NCI-H2227 (cell line): ENCODE results near the gene ABHD5.
"Not testable (repeated sequence)": the region's sequence is repeated elsewhere in the genome, so short reads cannot be mapped to it uniquely, and the experiment has no call there.

Source experiments
- DNase-seq: peaks from one replicate; lab custom pipeline; 2025; ENCODE audit not compliant: unreplicated experiment; lab: John Stamatoyannopoulos, UW

Gene ABHD5

DNA sequence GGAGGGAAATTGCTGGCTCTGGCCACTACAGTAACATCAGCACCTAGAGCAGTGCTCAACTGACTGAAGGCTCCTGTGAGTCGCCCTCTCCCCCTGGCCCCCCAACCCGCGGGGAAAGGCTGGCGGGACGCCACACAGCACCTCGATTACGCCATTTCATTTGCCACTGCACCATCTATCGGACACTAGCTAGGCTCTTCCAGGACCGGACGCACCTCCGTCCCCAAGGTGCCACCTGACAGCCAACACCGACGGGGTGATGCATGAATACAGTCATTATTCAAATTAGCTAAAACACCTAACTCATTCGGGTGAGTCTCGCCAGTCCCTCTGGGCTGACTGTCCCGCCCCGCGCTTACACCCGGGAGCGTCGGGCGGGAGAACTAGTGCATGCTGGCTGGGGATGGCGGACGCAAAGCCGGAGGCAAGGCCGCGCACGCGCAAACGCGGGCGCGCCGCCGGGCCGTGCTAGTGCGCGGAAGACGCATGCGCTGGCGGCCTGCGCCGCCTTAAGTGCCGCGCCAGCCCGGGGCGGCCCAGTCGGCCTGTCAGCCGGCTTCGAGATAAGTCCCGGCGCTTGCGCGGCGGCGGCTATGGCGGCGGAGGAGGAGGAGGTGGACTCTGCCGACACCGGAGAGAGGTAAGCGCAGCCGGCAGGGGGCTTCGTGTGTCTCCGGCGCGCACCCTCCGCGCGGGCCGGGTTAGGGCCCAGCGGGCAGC is at the start of gene ABHD5:
TSS of gene ABHD5 (plus strand) at position 539 of the 720 bp plus-strand sequence. CDS start at position 594, 55 bp downstream.
- DNase-seq = peak; percentile 94

DNA sequence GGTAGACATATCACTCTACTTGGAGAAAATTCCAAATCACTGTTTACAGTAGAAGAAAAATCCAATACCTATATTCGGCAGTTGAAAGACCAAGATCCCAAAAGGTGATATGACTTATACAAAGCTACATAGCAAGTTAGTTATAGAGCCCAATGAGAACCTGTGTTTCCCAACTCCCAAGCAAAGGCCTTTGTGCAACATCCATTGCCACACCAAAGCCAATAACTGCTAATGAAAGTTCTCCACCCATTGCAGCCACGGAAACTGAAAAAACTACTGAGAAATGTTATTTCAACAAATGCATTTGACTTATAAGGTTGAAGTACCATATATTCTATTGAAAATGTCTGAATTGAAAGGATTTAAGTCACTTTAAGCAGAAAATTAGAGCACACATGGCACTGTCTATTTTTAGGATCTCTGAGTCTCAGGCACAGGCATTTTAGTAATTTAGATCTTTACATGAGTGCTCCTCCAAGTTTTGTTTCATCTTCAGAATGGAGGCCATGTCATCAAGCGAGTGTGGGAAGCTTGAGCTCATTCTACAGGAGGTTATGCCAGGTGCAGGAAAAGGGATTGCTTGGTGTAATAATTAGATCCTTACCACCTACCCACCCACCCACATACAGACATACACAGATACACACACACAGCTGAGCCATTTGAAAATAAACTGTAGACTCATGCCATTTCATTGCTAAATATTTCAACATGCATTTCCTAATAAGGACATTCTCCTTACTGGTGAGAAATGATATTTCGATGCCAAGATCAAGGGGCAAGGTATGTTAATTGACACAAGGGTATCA is 49.2 kb upstream of the ABHD5 start:
- DNase-seq = no peak

DNA sequence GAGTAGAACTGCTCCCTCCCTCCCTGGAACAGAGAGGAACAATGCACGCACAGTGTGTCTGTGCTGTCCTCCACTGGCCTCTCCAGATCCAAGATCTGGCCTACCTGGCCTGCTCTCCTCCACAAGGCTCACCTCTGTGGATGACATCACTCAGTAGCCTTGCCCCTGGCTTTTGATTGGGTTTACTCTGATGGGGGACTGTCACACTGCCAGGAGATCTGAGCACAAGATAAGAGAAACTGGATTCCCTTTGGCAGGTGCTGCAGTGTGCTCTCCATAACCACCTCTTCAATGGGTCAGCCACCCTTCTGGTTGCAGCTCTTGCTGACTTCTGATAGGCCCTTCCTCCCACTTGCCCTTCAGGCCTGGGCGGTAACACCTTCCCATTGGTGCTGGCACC is 46.3 kb upstream of the ABHD5 start:
- DNase-seq = no peak

- DNase-seq = no peak
Measured at GRCh38 chr3:43647331-43648166, 43.2 kb upstream of the ABHD5 start.

GRCh38 chr3:43648957-43649356 is 41.8 kb upstream of the ABHD5 start:
- no peak for DNase-seq

GRCh38 chr3:43649365-43649968 is 41.3 kb upstream of the ABHD5 start:
- DNase-seq = no peak

DNA sequence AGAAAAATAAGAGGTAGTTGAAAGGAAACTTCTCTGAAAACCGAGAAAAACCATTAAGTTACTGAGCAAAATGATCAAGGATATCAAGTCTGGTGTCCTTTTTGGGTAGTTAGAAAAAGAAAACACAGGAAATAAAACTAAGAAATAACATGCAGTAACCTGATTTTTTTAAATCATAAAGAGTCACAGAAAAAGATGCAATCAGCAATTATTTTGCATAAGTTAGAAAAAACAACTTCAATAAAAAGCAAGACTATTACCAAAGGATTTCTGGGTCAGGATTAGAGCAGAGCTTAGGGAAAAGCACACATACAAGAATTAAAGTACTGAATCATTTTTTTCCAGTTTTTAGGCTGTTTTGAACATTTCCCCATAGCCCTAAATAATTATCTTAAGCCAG is 40.4 kb upstream of the ABHD5 start:
- no peak for DNase-seq

DNA sequence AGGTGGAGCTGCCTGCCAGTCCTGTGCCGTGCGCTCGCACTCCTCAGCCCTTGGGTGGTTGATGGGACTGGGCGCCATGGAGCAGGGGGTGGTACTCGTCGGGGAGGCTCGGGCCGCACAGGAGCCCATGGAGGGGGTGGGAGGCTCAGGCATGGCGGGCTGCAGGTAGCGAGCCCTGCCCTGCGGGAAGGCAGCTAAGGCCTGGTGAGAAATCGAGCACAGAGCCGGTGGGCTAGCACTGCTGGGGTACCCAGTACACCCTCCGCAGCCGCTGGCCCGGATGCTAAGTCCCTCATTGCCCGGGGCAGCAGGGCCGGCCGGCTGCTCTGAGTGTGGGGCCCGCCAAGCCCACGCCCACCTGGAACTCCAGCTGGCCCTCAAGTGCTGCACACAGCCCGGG is 34.3 kb upstream of the ABHD5 start:
- not testable (repeated sequence) for DNase-seq

DNA sequence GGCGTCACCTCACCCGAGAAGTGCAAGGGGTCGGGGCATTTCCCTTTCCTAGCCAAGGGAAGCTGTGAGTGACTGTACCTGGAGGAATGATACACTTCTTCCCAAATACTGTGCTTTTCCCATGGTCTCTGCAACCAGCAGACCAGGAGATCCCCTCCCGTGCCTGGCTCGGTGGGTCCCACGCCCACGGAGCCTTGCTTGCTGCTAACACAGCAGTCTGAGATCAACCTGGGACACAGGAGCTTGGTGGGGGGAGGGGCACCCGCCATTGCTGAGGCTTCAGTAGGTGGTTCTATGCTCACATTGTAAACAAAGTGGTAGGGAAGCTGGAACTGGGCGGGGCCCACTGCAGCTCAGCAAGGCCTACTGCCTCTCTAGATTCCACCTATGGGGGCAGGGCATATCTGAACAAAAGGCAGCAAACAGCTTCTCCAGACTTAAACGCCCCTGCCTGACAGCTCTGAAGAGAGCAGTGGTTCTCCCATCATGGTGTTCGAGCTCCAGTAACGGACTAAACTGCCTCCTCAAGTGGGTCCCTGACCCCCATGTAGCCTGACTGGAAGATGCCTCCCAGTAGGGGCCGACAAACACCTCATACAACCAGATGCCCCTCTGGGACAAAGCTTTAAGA is 31.4 kb upstream of the ABHD5 start:
- DNase-seq = no peak

- not testable (repeated sequence) for DNase-seq
Measured at GRCh38 chr3:43661376-43661775, 29.4 kb upstream of the ABHD5 start.

- DNase-seq = not testable (repeated sequence)
Measured at GRCh38 chr3:43665011-43665410, 25.7 kb upstream of the ABHD5 start.

GRCh38 chr3:43670635-43671522 is 19.9 kb upstream of the ABHD5 start:
- no peak for DNase-seq

GRCh38 chr3:43674345-43675085 is 16.2 kb upstream of the ABHD5 start:
- no peak for DNase-seq

DNA sequence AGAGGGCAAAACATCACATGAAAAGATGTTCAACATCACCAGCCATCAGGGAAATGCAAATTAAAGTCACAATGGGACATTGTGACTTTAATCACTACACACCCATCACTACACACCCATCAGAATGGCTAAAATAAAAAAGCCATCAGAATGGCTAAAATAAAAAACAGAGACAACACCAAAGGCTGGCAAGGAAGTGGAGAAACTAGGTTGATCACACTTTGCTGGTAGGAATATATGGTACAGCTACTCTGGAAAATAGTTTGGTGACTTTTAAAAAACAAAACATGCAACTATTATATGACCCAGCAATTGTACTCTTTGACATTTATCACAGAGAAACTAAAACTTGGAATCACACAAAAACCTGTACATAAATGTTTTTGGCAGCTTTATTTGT is 15.1 kb upstream of the ABHD5 start:
- no peak for DNase-seq

DNA sequence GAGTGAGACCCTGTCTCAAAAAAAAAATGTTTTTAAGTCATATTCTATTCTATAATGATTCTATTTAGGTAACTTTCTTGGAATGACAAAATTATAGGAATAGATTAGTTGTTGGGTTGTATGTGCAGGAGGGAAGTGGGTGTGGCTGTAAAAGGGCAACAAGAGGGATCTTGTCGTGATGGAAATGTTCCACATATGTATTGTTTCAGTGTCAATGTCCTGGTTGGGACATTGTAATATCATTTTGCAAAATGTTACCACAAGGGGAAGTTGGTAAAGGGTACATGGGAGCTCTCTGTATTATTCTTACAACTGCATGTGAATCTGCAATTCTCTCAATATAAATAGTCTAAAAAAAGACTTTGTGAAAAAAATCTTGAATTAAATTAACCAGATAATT is 14.3 kb upstream of the ABHD5 start:
- DNase-seq = no peak

DNA sequence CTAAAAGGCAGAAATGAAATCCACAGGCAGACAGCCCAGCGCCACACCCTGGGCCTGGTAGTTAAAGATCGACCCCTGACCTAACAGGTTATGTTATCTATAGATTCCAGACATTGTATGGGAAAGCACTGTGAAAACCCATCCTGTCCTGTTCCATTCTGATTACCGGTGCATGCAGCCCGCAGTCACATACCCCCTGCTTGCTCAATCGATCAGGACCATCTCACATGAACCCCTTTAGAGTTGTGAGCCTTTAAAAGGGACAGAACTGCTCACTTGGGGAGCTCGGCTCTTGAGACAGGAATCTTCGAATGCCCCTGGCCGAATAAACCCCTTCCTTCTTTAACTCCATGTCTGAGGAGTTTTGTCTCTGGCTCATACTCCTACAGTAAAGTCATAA is 12.4 kb upstream of the ABHD5 start:
- DNase-seq = not testable (repeated sequence)

- DNase-seq = not testable (repeated sequence)
Measured at GRCh38 chr3:43678887-43679449, 11.8 kb upstream of the ABHD5 start.

DNA sequence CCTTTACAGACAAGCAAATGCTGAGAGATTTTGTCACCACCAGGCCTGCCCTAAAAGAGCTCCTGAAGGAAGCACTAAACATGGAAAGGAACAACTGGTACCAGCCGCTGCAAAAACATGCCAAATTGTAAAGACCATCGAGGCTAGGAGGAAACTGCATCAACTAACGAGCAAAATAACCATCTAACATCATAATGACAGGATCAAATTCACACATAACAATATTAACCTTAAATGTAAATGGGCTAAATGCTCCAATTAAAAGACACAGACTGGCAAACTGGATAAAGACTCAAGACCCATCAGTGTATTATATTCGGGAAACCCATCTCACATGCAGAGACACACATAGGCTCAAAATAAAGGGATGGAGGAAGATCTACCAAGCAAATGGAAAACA is 9.9 kb upstream of the ABHD5 start:
- not testable (repeated sequence) for DNase-seq

GRCh38 chr3:43684944-43685343 is 5.8 kb upstream of the ABHD5 start:
- DNase-seq = no peak
